ENCODE data around the gene LEO1. TPM values are rescaled to one million over a fixed set of nuclear protein-coding genes. Genes with fewer than 3 reads are reported as not detected.

Gene LEO1
- total RNA-seq, result 8.5 TPM
- long read RNA-seq, transcript LEO1-201 (12 exons, 2,193 nt), result major isoform, 6 of 6 reads
- long read RNA-seq, partial matches to known transcripts, result 0 of 6 reads
- long read RNA-seq, other reads (novel, unspliced or antisense), result 0 of 6 reads

- intact Hi-C loops (cut with DNase I), result no loop called here
- ATAC-seq, result peak; percentile 97
- DNase-seq (ENCODE audit: missing footprints), result peak; percentile 92
Observed at GRCh38 chr15:51971375-51972133, at the start of gene LEO1. Gene LEO1, minus strand, starts transcription at chr15:51971778. Its CDS starts 33 bp downstream, at chr15:51971745.

- intact Hi-C loops (cut with DNase I), result no loop called here
- ATAC-seq, result no peak
Observed at GRCh38 chr15:52021128-52021671, 49.6 kb upstream of the LEO1 start.

GRCh38 chr15:52020221-52021085, 48.9 kb upstream of the LEO1 start:
- intact Hi-C loops (cut with DNase I), result no loop called here
- DNase-seq (ENCODE audit: missing footprints) (no peak), ATAC-seq (no peak)

More at GRCh38 chr15:52021128-52021671, 49.6 kb upstream of the LEO1 start:
- DNase-seq (ENCODE audit: missing footprints), result no peak

GRCh38 chr15:52019394-52020220, 48.0 kb upstream of the LEO1 start:
- ATAC-seq (peak; percentile 78), DNase-seq (ENCODE audit: missing footprints) (peak; percentile 92)
- intact Hi-C loops (cut with DNase I), result loop anchor here (2.0 kb wide), 1 partner anchor 37 kb away; no protein-coding TSS in a partner anchor

GRCh38 chr15:52018693-52019393, 47.3 kb upstream of the LEO1 start, which contains the start of gene MAPK6:
Gene MAPK6, plus strand, starts transcription at chr15:52019219. Its CDS starts 27,242 bp downstream, at chr15:52046461.
- intact Hi-C loops (cut with DNase I), result loop anchor here (2.0 kb wide), 1 partner anchor 36 kb away; no protein-coding TSS in a partner anchor
- ATAC-seq (peak; percentile 97), DNase-seq (ENCODE audit: missing footprints) (peak; percentile 97)

- DNase-seq (ENCODE audit: missing footprints) (no peak), ATAC-seq (no peak)
- intact Hi-C loops (cut with DNase I), result loop anchor here (2.0 kb wide), 1 partner anchor 35 kb away; no protein-coding TSS in a partner anchor
Observed at GRCh38 chr15:52018244-52018643, 46.7 kb upstream of the LEO1 start.

GRCh38 chr15:52016316-52016715, 44.7 kb upstream of the LEO1 start:
- intact Hi-C loops (cut with DNase I), result no loop called here
- no peak for DNase-seq (ENCODE audit: missing footprints)
- ATAC-seq, result no peak

GRCh38 chr15:52014616-52015015, 43.0 kb upstream of the LEO1 start:
- intact Hi-C loops (cut with DNase I), result no loop called here
- ATAC-seq (no peak), DNase-seq (ENCODE audit: missing footprints) (no peak)

- ATAC-seq (no peak), DNase-seq (ENCODE audit: missing footprints) (no peak)
- intact Hi-C loops (cut with DNase I), result no loop called here
Observed at GRCh38 chr15:52013151-52013791, 41.7 kb upstream of the LEO1 start.

GRCh38 chr15:52012210-52012609, 40.6 kb upstream of the LEO1 start:
- intact Hi-C loops (cut with DNase I), result no loop called here
- no peak for ATAC-seq
- DNase-seq (ENCODE audit: missing footprints), result no peak

GRCh38 chr15:52011711-52012144, 40.1 kb upstream of the LEO1 start:
- DNase-seq (ENCODE audit: missing footprints) (no peak), ATAC-seq (peak; percentile 23)
- intact Hi-C loops (cut with DNase I), result no loop called here

GRCh38 chr15:52010633-52011595, 39.3 kb upstream of the LEO1 start:
- DNase-seq (ENCODE audit: missing footprints), result no peak
- intact Hi-C loops (cut with DNase I), result no loop called here
- ATAC-seq, result no peak

- ATAC-seq (no peak), DNase-seq (ENCODE audit: missing footprints) (no peak)
- intact Hi-C loops (cut with DNase I), result no loop called here
Observed at GRCh38 chr15:52008698-52009434, 37.3 kb upstream of the LEO1 start.

- intact Hi-C loops (cut with DNase I), result no loop called here
- DNase-seq (ENCODE audit: missing footprints) (no peak), ATAC-seq (no peak)
Observed at GRCh38 chr15:52008359-52008697, 36.8 kb upstream of the LEO1 start.

- ATAC-seq, result peak; percentile 23
- DNase-seq (ENCODE audit: missing footprints), result no peak
- intact Hi-C loops (cut with DNase I), result no loop called here
Observed at GRCh38 chr15:52006702-52007340, 35.2 kb upstream of the LEO1 start.
